GM12878 (cell line): ENCODE measurements around the gene AXL. TPM values are rescaled to one million over a fixed set of nuclear protein-coding genes. Genes with fewer than 3 reads are reported as not detected.

ENCODE experiments used
- ATAC-seq: fragments of 200-7000 bp; cut with Tn5 transposase; 3 replicates; pipeline ENCODE4 v1.9.1; 2020; ENCODE audit warnings: mild to moderate bottlenecking, moderate library complexity
- BruUV-seq: library from RNA; stranded (reverse); fragments of 400-500 nt; replicated peaks from 2 replicates; lab custom pipeline; 2021; lab: Mats Ljungman, UMichigan
- CTCF ChIA-PET: fragments of 300-600 bp; sonication (Branson Sonifier 250); formaldehyde crosslinking; extraction: SDS; loops from one replicate; lab custom pipeline; 2021; ENCODE audit warnings: inconsistent platforms; lab: Yijun Ruan, JAX
- POLR2A ChIA-PET: fragments of 350-600 bp; formaldehyde crosslinking; extraction: SDS; loops from one replicate; lab custom pipeline; 2021; ENCODE audit warnings: inconsistent platforms; lab: Charles Lee
- RAD21 ChIA-PET: fragments of 300-600 bp; sonication (Branson Sonifier 250); formaldehyde crosslinking; loops from one replicate; lab custom pipeline; 2023; ENCODE audit warnings: antibody characterized with exemption; ENCODE audit not compliant: unreplicated experiment; lab: Charles Lee
- SMC1A ChIA-PET: fragments of 300-600 bp; sonication (Branson Sonifier 250); formaldehyde crosslinking; loops from one replicate; lab custom pipeline; 2023; ENCODE audit not compliant: unreplicated experiment, uncharacterized antibody; lab: Charles Lee
- DNase-seq: peaks from one replicate; pipeline ENCODE4 v3.0.0-alpha.2; 2011; ENCODE audit warnings: low read depth, low spot score
- FAIRE-seq: peaks from 3 replicates; lab custom pipeline; 2011; peaks lifted over from hg19 to GRCh38; lab: Jason Lieb, UNC
- H2AFZ ChIP-seq: 2 replicates; pipeline ENCODE4 v1.6.0; 2011; ENCODE audit warnings: low read depth, low read length, control low read depth; ENCODE audit not compliant: control insufficient read depth
- H3K27ac ChIP-seq: 2 replicates; pipeline ENCODE4 v1.5.1; 2011; ENCODE audit warnings: control low read depth; ENCODE audit not compliant: control insufficient read depth, insufficient read depth
- H3K27me3 ChIP-seq, 2 experiments: replicated peaks in 1 of 2; 2 replicates each; pipeline versions ENCODE4 v1.6.0 to v1.6.1; 2011; ENCODE audit warnings: low read length in 1 of 2; ENCODE audit not compliant: control insufficient read depth in 2 of 2, insufficient read depth in 2 of 2
- H3K36me3 ChIP-seq, 2 experiments: 2 replicates each; pipeline ENCODE4 v1.5.1; 2011; ENCODE audit warnings: low read length in 1 of 2; ENCODE audit not compliant: control insufficient read depth in 2 of 2, insufficient read depth in 2 of 2
- H3K4me1 ChIP-seq: 2 replicates; pipeline ENCODE4 v1.6.1; 2011; ENCODE audit warnings: mild to moderate bottlenecking, low read length, moderate library complexity, mixed read lengths; ENCODE audit not compliant: control insufficient read depth, insufficient read depth
- H3K4me2 ChIP-seq: 2 replicates; pipeline ENCODE4 v1.6.0; 2011; ENCODE audit warnings: control low read depth; ENCODE audit not compliant: control insufficient read depth, insufficient read depth
- H3K4me3 ChIP-seq: fragments of 200-600 bp; sonication (generic); 2 replicates; pipeline ENCODE4 v1.5.1; 2016
- H3K79me2 ChIP-seq: 2 replicates; pipeline ENCODE4 v1.6.0; 2011; ENCODE audit warnings: low read length; ENCODE audit not compliant: control insufficient read depth, insufficient read depth
- H3K9ac ChIP-seq: 2 replicates; pipeline ENCODE4 v1.8.0; 2011; ENCODE audit warnings: low read length, control low read depth, mixed read lengths; ENCODE audit not compliant: control insufficient read depth, insufficient read depth
- H3K9me3 ChIP-seq: replicated peaks from 3 replicates; pipeline ENCODE4 v1.5.1; 2011; ENCODE audit warnings: mild to moderate bottlenecking, low read length; ENCODE audit not compliant: control insufficient read depth, insufficient read depth
- H4K20me1 ChIP-seq: 2 replicates; pipeline ENCODE4 v1.6.0; 2011; ENCODE audit not compliant: control insufficient read depth, insufficient read depth
- ASH2L ChIP-seq: fragments of 300-600, 200-600 bp; sonication (generic); IDR thresholded peaks from 2 replicates; pipeline ENCODE4 v1.6.1; 2017; ENCODE audit warnings: low read depth, mild to moderate bottlenecking, borderline replicate concordance
- CBX3 ChIP-seq: fragments of 200-600 bp; sonication (generic); IDR thresholded peaks from 2 replicates; pipeline ENCODE4 v1.6.1; 2016; ENCODE audit warnings: low read depth, borderline replicate concordance
- DPF2 ChIP-seq: fragments of 450-650 bp; IDR thresholded peaks from 2 replicates; pipeline ENCODE4 v1.6.1; 2017; ENCODE audit warnings: mild to moderate bottlenecking
- ETV6 ChIP-seq, 2 experiments: fragments of 450-650 bp in 1 of 2; IDR thresholded peaks in 1 of 2; conservative IDR thresholded peaks in 1 of 2; 2 replicates each; pipeline ENCODE4 v1.6.1; 2014; ENCODE audit warnings: antibody characterized with exemption in 1 of 2, borderline replicate concordance in 1 of 2, low read depth in 1 of 2, mild to moderate bottlenecking in 1 of 2, moderate library complexity in 1 of 2
- EZH2 ChIP-seq: IDR thresholded peaks from 2 replicates; pipeline ENCODE4 v1.6.1; 2012; ENCODE audit warnings: low read depth, mild to moderate bottlenecking, control low read depth, inconsistent platforms, low read length, borderline replicate concordance; ENCODE audit not compliant: control insufficient read depth
- FOXM1 ChIP-seq: IDR thresholded peaks from 2 replicates; pipeline ENCODE4 v1.6.1; 2012; ENCODE audit warnings: low read depth, mild to moderate bottlenecking, inconsistent platforms, low read length, moderate library complexity
- GATAD2B ChIP-seq: fragments of 450-650 bp; conservative IDR thresholded peaks from 2 replicates; pipeline ENCODE4 v1.6.1; 2017; ENCODE audit warnings: low read depth, mild to moderate bottlenecking, moderate library complexity
- IRF4 ChIP-seq: IDR thresholded peaks from 2 replicates; pipeline ENCODE4 v1.6.1; 2011; ENCODE audit warnings: low read depth, low read length
- JUNB ChIP-seq: IDR thresholded peaks from 2 replicates; pipeline ENCODE4 v1.6.1; 2016; ENCODE audit warnings: antibody characterized with exemption, mild to moderate bottlenecking
- LARP7 ChIP-seq: fragments of 450-650 bp; IDR thresholded peaks from 2 replicates; pipeline ENCODE4 v1.6.1; 2017; ENCODE audit warnings: mild to moderate bottlenecking
- MTA3 ChIP-seq: IDR thresholded peaks from 2 replicates; pipeline ENCODE4 v1.6.1; 2012; ENCODE audit warnings: low read length, inconsistent platforms, borderline replicate concordance
- MYB ChIP-seq: fragments of 150-350 bp; IDR thresholded peaks from 2 replicates; pipeline ENCODE4 v1.6.1; 2014; ENCODE audit warnings: mild to moderate bottlenecking, low read depth, low read length, borderline replicate concordance
- NBN ChIP-seq: fragments of 450-650 bp; IDR thresholded peaks from 2 replicates; pipeline ENCODE4 v1.6.1; 2016
- POU2F2 ChIP-seq: IDR thresholded peaks from 3 replicates; pipeline ENCODE4 v1.6.1; 2011; ENCODE audit warnings: low read depth, mild to moderate bottlenecking, low read length, borderline replicate concordance
- SMARCA5 ChIP-seq: fragments of 450-650 bp; IDR thresholded peaks from 2 replicates; pipeline ENCODE4 v1.6.1; 2017; ENCODE audit warnings: mild to moderate bottlenecking
- ZNF217 ChIP-seq: fragments of 450-650 bp; IDR thresholded peaks from 2 replicates; pipeline ENCODE4 v1.6.1; 2017; ENCODE audit warnings: antibody characterized with exemption, mild to moderate bottlenecking
- ZSCAN29 ChIP-seq: fragments of 450-650 bp; IDR thresholded peaks from 2 replicates; pipeline ENCODE4 v1.6.1; 2017; ENCODE audit warnings: mild to moderate bottlenecking, moderate library complexity
- WGBS: methylation state at CpG from one replicate; pipeline ENCODE4 v1.1.6; 2016; ENCODE audit warnings: low lambda C conversion rate; ENCODE audit not compliant: insufficient replicate concordance, insufficient coverage; ENCODE audit errors: missing lambda C conversion rate; 5-methylcytosine and 5-hydroxymethylcytosine counted together
- in situ Hi-C: fragments of 300-500 bp; cut with MboI; formaldehyde crosslinking; loops from 9 replicates; pipeline ENCODE4 v1.14.3; 2018; ENCODE audit warnings: mixed read lengths
- intact Hi-C: fragments of 100-400 bp; cut with micrococcal nuclease; formaldehyde crosslinking; loops from one replicate; pipeline ENCODE4 v1.14.2; 2022; ENCODE audit not compliant: unreplicated experiment
- polyA plus RNA-seq, 11 experiments: library from polyadenylated mRNA; depleted of rRNA in 4 of 11; unstranded in 6 of 11; stranded (reverse) in 5 of 11; fragments of >200 nt; fragmentation: Nextera tagmentation in 4 of 11; fragmentation: Illumina TruSeq in 1 of 11; extraction: Ambion mirVana in 4 of 11; extraction: Trizol in 1 of 11; gene quantifications; 1 replicate in 1 of 11; 2 replicates in 10 of 11; pipeline versions ENCODE4 v1.2.1 to v1.2.3, GENCODE V29; 2011 to 2016; ENCODE audit warnings: inconsistent platforms in 2 of 11, missing spikeins in 2 of 11, low read depth in 1 of 11
- total RNA-seq, 4 experiments: library from RNA; depleted of rRNA in 3 of 4; stranded (reverse); fragments of >200 nt in 3 of 4; fragmentation: Illumina TruSeq in 1 of 4; extraction: Trizol in 1 of 4; gene quantifications; 2 replicates each; pipeline versions ENCODE4 v1.2.1 to v1.2.3, GENCODE V29; 2013 to 2021
- TF ChIP-seq, protein P1 (sequence below): fragments of 450-650 bp; IDR thresholded peaks from 2 replicates; pipeline ENCODE4 v1.6.1; 2016; ENCODE audit warnings: mild to moderate bottlenecking
- TF ChIP-seq, protein P2 (sequence below): fragments of 450-650 bp; IDR thresholded peaks from 2 replicates; pipeline ENCODE4 v1.6.1; 2017; ENCODE audit warnings: mild to moderate bottlenecking

AXL gene
- total and polyA plus RNA-seq, 10 of the 15 experiments (the other 5 are each of a cell fraction or from before 2014, with no cell fraction given): under 0.01 to 0.33 (median 0.07) TPM; not detected in 4

DNA sequence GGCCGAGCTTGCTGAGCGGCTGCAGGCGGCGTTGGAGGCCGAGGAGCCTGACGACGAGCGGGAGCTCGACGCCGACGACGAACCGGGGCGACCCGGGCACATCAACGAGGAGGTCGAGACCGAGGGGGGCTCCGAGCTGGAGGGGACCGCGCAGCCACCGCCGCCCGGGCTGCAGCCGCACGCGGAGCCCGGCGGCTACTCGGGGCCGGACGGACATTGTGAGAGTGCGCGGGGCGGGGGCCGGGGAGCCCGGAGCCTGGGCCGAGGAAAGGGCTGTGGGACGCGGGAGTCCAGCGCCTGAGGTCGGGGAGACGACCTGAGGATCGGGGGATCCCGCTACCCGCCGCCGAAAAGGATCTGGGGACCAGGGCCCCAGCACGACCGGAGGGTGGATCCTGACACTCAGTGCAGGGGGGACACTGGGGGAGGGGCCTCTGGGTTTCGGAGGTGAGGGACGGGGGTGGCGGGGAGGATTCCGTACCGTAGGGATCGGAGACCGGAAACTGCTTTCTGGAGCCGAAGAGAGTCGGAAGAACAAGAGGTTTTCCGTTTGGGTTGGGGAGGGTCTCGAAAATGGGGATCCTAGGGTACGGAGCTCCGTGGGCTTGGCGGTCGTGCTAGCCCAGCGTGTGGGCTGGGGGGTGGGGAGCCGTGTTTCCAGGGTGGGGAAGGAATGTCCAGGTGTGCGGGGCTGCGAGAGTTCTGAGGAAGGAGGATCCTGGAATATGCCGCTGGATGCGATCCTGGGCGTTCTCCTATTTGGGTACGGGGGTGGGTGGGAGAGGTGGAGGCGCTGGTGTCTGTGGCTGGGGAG lies 45.8 kb downstream of the AXL start:
- no peak for FAIRE-seq
- peak overlapping the region; percentile 100 for H3K9ac ChIP-seq
- H3K4me2 ChIP-seq: peak overlapping the region; percentile 82; the same call in 1 of the 2 replicates
- H3K36me3 ChIP-seq: peaks cover 5 to 11% of the 10 kb centered on the region in 2 experiments; a peak in 3 of 4 replicates
- WGBS: under 1% methylated on average over 49 of the region's 75 CpGs
- H3K27ac ChIP-seq: peak overlapping the region; percentile 100
- H3K4me3 ChIP-seq: peak overlapping the region; percentile 95
- ChIA-PET POLR2A (interaction anchor here (0.6 to 2.8 kb wide), 10 partner anchors 34 to 1019 kb away, joined by 3 to 14 read pairs (median 8); partner anchors contain the start of genes B9D2, DMAC2 and RAB4B), RAD21 (interaction anchor here (0.8 to 5.3 kb wide), 8 partner anchors 33 to 290 kb away, joined by 3 to 42 read pairs (median 4); partner anchors contain the start of genes B9D2 and CCDC97), CTCF (interaction anchor here (0.7 to 7.1 kb wide), 8 partner anchors 31 to 174 kb away, joined by 3 to 90 read pairs (median 10); partner anchors contain the start of genes CCDC97 and TGFB1), SMC1A (interaction anchor here (1.5 to 5.5 kb wide), 11 partner anchors 20 to 100 kb away, joined by 3 to 34 read pairs (median 7); partner anchors contain the start of gene B9D2)
- ATAC-seq: peak; percentile 10
- no peaks in the 10 kb centered on the region for H3K9me3 ChIP-seq
- H3K79me2 ChIP-seq: peaks cover 55% of the 10 kb centered on the region
- no TSS peak for BruUV-seq
- DNase-seq: no peak
- no peaks in the 10 kb centered on the region for H3K4me1 ChIP-seq
- no peaks in the 10 kb centered on the region for H3K27me3 ChIP-seq
- intact Hi-C loops (loop anchor here (5.0 kb wide), 1 partner anchor 133 kb away; the partner anchor contains the start of genes BCKDHA and EXOSC5), in situ Hi-C loops (loop anchor here (5.0 kb wide), 1 partner anchor 62 kb away; no protein-coding TSS in a partner anchor)
- no peaks in the 10 kb centered on the region for H4K20me1 ChIP-seq
- peak overlapping the region; percentile 45; the same call in 1 of the 2 replicates for H2AFZ ChIP-seq
- TF ChIP-seq MYB: no peak
- TF ChIP-seq CBX3: no peak
- 0 out of 2 replicates have a peak, but pooled peaks have one; percentile 49 for TF ChIP-seq ZNF217
- TF ChIP-seq DPF2: peak; percentile 78
- no peak for TF ChIP-seq FOXM1
- TF ChIP-seq, protein P1, sequence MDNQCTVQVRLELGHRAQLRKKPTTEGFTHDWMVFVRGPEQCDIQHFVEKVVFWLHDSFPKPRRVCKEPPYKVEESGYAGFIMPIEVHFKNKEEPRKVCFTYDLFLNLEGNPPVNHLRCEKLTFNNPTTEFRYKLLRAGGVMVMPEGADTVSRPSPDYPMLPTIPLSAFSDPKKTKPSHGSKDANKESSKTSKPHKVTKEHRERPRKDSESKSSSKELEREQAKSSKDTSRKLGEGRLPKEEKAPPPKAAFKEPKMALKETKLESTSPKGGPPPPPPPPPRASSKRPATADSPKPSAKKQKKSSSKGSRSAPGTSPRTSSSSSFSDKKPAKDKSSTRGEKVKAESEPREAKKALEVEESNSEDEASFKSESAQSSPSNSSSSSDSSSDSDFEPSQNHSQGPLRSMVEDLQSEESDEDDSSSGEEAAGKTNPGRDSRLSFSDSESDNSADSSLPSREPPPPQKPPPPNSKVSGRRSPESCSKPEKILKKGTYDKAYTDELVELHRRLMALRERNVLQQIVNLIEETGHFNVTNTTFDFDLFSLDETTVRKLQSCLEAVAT: 0 out of 2 replicates have a peak, but pooled peaks have one; percentile 26
- TF ChIP-seq SMARCA5: no peak; the same call in 1 of the 2 replicates
- no peak for TF ChIP-seq IRF4
- TF ChIP-seq POU2F2: 0 out of 3 replicates have a peak, but pooled peaks have one; percentile 32
- no peak for TF ChIP-seq NBN
- TF ChIP-seq MTA3: no peak; the same call in 1 of the 2 replicates
- TF ChIP-seq, protein P2, sequence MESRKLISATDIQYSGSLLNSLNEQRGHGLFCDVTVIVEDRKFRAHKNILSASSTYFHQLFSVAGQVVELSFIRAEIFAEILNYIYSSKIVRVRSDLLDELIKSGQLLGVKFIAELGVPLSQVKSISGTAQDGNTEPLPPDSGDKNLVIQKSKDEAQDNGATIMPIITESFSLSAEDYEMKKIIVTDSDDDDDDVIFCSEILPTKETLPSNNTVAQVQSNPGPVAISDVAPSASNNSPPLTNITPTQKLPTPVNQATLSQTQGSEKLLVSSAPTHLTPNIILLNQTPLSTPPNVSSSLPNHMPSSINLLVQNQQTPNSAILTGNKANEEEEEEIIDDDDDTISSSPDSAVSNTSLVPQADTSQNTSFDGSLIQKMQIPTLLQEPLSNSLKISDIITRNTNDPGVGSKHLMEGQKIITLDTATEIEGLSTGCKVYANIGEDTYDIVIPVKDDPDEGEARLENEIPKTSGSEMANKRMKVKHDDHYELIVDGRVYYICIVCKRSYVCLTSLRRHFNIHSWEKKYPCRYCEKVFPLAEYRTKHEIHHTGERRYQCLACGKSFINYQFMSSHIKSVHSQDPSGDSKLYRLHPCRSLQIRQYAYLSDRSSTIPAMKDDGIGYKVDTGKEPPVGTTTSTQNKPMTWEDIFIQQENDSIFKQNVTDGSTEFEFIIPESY: no peak
- TF ChIP-seq EZH2: no peak
- peak; percentile 98 for TF ChIP-seq LARP7
- TF ChIP-seq ETV6 (conservative IDR thresholded peaks at IDR 0.05 in 1 of 2, IDR thresholded peaks at IDR 0.05 in 1 of 2; ENCODE audit: borderline replicate concordance in 1 of 2, low read depth in 1 of 2): no peak
- no peak for TF ChIP-seq JUNB
- no peak for TF ChIP-seq ASH2L
- TF ChIP-seq GATAD2B: peak; percentile 80; the same call in 1 of the 2 replicates
- TF ChIP-seq ZSCAN29: no peak
